ENCODE data around the gene ITPR3. TPM values are rescaled to one million over a fixed set of nuclear protein-coding genes. Genes with fewer than 3 reads are reported as not detected.

ITPR3 gene
- total and polyA plus RNA-seq, 2 donors: 8.2 to 11.0 TPM

GRCh38 chr6:33585403-33586107, 35.6 kb upstream of the ITPR3 start:
- Histone ChIP-seq H3K4me1 (ENCODE audit: insufficient read depth) (no peaks in the 10 kb centered on the region), H3K4me3 (ENCODE audit: low read depth, low read length) (no peak overlapping the region)

GRCh38 chr6:33586108-33586640, 34.9 kb upstream of the ITPR3 start:
- no peak overlapping the region for H3K4me3 ChIP-seq (ENCODE audit: low read depth, low read length)
- H3K4me1 ChIP-seq (ENCODE audit: insufficient read depth): no peaks in the 10 kb centered on the region
- 78% methylated on average over 9 of the region's 9 CpGs for WGBS
- no peak overlapping the region for H3K27ac ChIP-seq (ENCODE audit: low read depth)
- DNase-seq (ENCODE audit: extremely low spot score): no peak
- no peaks in the 10 kb centered on the region for H3K36me3 ChIP-seq (ENCODE audit: insufficient read depth)

More at GRCh38 chr6:33585403-33586107, 35.6 kb upstream of the ITPR3 start:
- DNase-seq (ENCODE audit: extremely low spot score): no peak
- H3K27ac ChIP-seq (ENCODE audit: low read depth): no peak overlapping the region
- H3K36me3 ChIP-seq (ENCODE audit: insufficient read depth): no peaks in the 10 kb centered on the region
- 9% methylated on average over 14 of the region's 14 CpGs for WGBS

GRCh38 chr6:33587529-33587928, 33.6 kb upstream of the ITPR3 start:
- Histone ChIP-seq H3K4me1 (ENCODE audit: insufficient read depth) (no peaks in the 10 kb centered on the region), H3K4me3 (ENCODE audit: low read depth, low read length) (no peak overlapping the region), H3K36me3 (ENCODE audit: insufficient read depth) (no peaks in the 10 kb centered on the region), H3K27ac (ENCODE audit: low read depth) (no peak overlapping the region)
- WGBS: 84% methylated on average over 8 of the region's 8 CpGs
- DNase-seq (ENCODE audit: extremely low spot score): no peak

- DNase-seq (ENCODE audit: extremely low spot score): no peak
- Histone ChIP-seq H3K36me3 (ENCODE audit: insufficient read depth) (no peaks in the 10 kb centered on the region), H3K4me3 (ENCODE audit: low read depth, low read length) (no peak overlapping the region), H3K4me1 (ENCODE audit: insufficient read depth) (no peaks in the 10 kb centered on the region), H3K27ac (ENCODE audit: low read depth) (no peak overlapping the region)
- WGBS: 96% methylated on average over 4 of the region's 4 CpGs
Observed at GRCh38 chr6:33588894-33589293, 32.2 kb upstream of the ITPR3 start.

- 53% methylated on average over 4 of the region's 4 CpGs for WGBS
- DNase-seq (ENCODE audit: extremely low spot score): no peak
- no peak overlapping the region for H3K27ac ChIP-seq (ENCODE audit: low read depth)
Observed at GRCh38 chr6:33589392-33589730, 31.8 kb upstream of the ITPR3 start.

GRCh38 chr6:33589731-33590530, 31.2 kb upstream of the ITPR3 start:
- no peak overlapping the region for H3K27ac ChIP-seq (ENCODE audit: low read depth)
- no peaks in the 10 kb centered on the region for H3K36me3 ChIP-seq (ENCODE audit: insufficient read depth)
- H3K4me3 ChIP-seq (ENCODE audit: low read depth, low read length): no peak overlapping the region
- no peaks in the 10 kb centered on the region for H3K4me1 ChIP-seq (ENCODE audit: insufficient read depth)
- 38% methylated on average over 9 of the region's 9 CpGs for WGBS
- no peak for DNase-seq (ENCODE audit: extremely low spot score)

More at GRCh38 chr6:33589392-33589730, 31.8 kb upstream of the ITPR3 start:
- Histone ChIP-seq H3K4me3 (ENCODE audit: low read depth, low read length) (no peak overlapping the region), H3K4me1 (ENCODE audit: insufficient read depth) (no peaks in the 10 kb centered on the region), H3K36me3 (ENCODE audit: insufficient read depth) (no peaks in the 10 kb centered on the region)

- DNase-seq (ENCODE audit: extremely low spot score): no peak
- Histone ChIP-seq H3K27ac (ENCODE audit: low read depth) (peak overlapping the region; percentile 47), H3K4me3 (ENCODE audit: low read depth, low read length) (no peak overlapping the region), H3K4me1 (ENCODE audit: insufficient read depth) (no peaks in the 10 kb centered on the region), H3K36me3 (ENCODE audit: insufficient read depth) (no peaks in the 10 kb centered on the region)
- WGBS: 72% methylated on average over 15 of the region's 15 CpGs
Observed at GRCh38 chr6:33590531-33591198, 30.5 kb upstream of the ITPR3 start.

- Histone ChIP-seq H3K4me3 (ENCODE audit: low read depth, low read length) (no peak overlapping the region), H3K4me1 (ENCODE audit: insufficient read depth) (no peaks in the 10 kb centered on the region), H3K36me3 (ENCODE audit: insufficient read depth) (no peaks in the 10 kb centered on the region), H3K27ac (ENCODE audit: low read depth) (no peak overlapping the region)
- 95% methylated on average over 9 of the region's 9 CpGs for WGBS
- DNase-seq (ENCODE audit: extremely low spot score): no peak
Observed at GRCh38 chr6:33591424-33592032, 29.6 kb upstream of the ITPR3 start.

GRCh38 chr6:33592280-33592594, 28.9 kb upstream of the ITPR3 start:
- no peak overlapping the region for H3K27ac ChIP-seq (ENCODE audit: low read depth)
- no peak for DNase-seq (ENCODE audit: extremely low spot score)
- no peaks in the 10 kb centered on the region for H3K4me1 ChIP-seq (ENCODE audit: insufficient read depth)
- no peak overlapping the region for H3K4me3 ChIP-seq (ENCODE audit: low read depth, low read length)
- 84% methylated on average over 7 of the region's 7 CpGs for WGBS
- no peaks in the 10 kb centered on the region for H3K36me3 ChIP-seq (ENCODE audit: insufficient read depth)

- Histone ChIP-seq H3K4me1 (ENCODE audit: insufficient read depth) (no peaks in the 10 kb centered on the region), H3K36me3 (ENCODE audit: insufficient read depth) (no peaks in the 10 kb centered on the region), H3K4me3 (ENCODE audit: low read depth, low read length) (no peak overlapping the region), H3K27ac (ENCODE audit: low read depth) (no peak overlapping the region)
- DNase-seq (ENCODE audit: extremely low spot score): no peak
- 31% methylated on average over 57 of the region's 57 CpGs for WGBS
Observed at GRCh38 chr6:33592595-33593413, 28.3 kb upstream of the ITPR3 start.

GRCh38 chr6:33593414-33593727, 27.8 kb upstream of the ITPR3 start:
- Histone ChIP-seq H3K4me1 (ENCODE audit: insufficient read depth) (no peaks in the 10 kb centered on the region), H3K4me3 (ENCODE audit: low read depth, low read length) (no peak overlapping the region), H3K36me3 (ENCODE audit: insufficient read depth) (no peaks in the 10 kb centered on the region), H3K27ac (ENCODE audit: low read depth) (no peak overlapping the region)
- 32% methylated on average over 4 of the region's 4 CpGs for WGBS
- DNase-seq (ENCODE audit: extremely low spot score): no peak

GRCh38 chr6:33595001-33595846, 25.9 kb upstream of the ITPR3 start:
- WGBS: 91% methylated on average over 18 of the region's 18 CpGs
- Histone ChIP-seq H3K27ac (ENCODE audit: low read depth) (no peak overlapping the region), H3K36me3 (ENCODE audit: insufficient read depth) (no peaks in the 10 kb centered on the region), H3K4me3 (ENCODE audit: low read depth, low read length) (no peak overlapping the region), H3K4me1 (ENCODE audit: insufficient read depth) (no peaks in the 10 kb centered on the region)
- DNase-seq (ENCODE audit: extremely low spot score): no peak
